Loucy (cell line): ENCODE results near the gene FUT7.

Experiments used
- H2AFZ ChIP-seq: fragments of 200-600 bp; sonication (generic); 2 replicates; pipeline ENCODE4 v1.6.0; 2016; ENCODE audit warnings: antibody characterized with exemption, mild to moderate bottlenecking, low read length, moderate library complexity
- H3F3A ChIP-seq: fragments of 200-600 bp; 2 replicates; pipeline ENCODE4 v1.6.0; 2016; ENCODE audit warnings: antibody characterized with exemption, low read depth, mild to moderate bottlenecking
- H3K27me3 ChIP-seq: fragments of 200-600 bp; sonication (generic); 2 replicates; pipeline ENCODE4 v1.6.1; 2014; ENCODE audit warnings: low read length, mild to moderate bottlenecking; ENCODE audit not compliant: insufficient read depth, poor library complexity, severe bottlenecking
- H3K36me3 ChIP-seq: fragments of 200-600 bp; sonication (generic); 2 replicates; pipeline ENCODE4 v1.6.1; 2016; ENCODE audit warnings: low read length; ENCODE audit not compliant: insufficient read depth
- H3K4me1 ChIP-seq: fragments of 200-600 bp; sonication (generic); 2 replicates; pipeline ENCODE4 v1.5.1; 2014; ENCODE audit warnings: low read length, mild to moderate bottlenecking; ENCODE audit not compliant: insufficient read depth, poor library complexity, severe bottlenecking
- H3K4me2 ChIP-seq: fragments of 200-600 bp; sonication (generic); 2 replicates; pipeline ENCODE4 v1.6.0; 2014; ENCODE audit warnings: antibody characterized with exemption, low read length, low read depth, mild to moderate bottlenecking; ENCODE audit not compliant: poor library complexity, severe bottlenecking
- H3K4me3 ChIP-seq: fragments of 200-600 bp; sonication (generic); 2 replicates; pipeline ENCODE4 v1.5.1; 2014; ENCODE audit warnings: low read length, mild to moderate bottlenecking, mixed read lengths; ENCODE audit not compliant: poor library complexity, severe bottlenecking
- H3K79me2 ChIP-seq: fragments of 200-600 bp; sonication (generic); 2 replicates; pipeline ENCODE4 v1.6.1; 2014; ENCODE audit warnings: low read length; ENCODE audit not compliant: insufficient read depth
- H3K9ac ChIP-seq: fragments of 200-600 bp; sonication (generic); 2 replicates; pipeline ENCODE4 v1.6.0; 2014; ENCODE audit warnings: mild to moderate bottlenecking, low read depth, low read length, moderate library complexity; ENCODE audit not compliant: poor library complexity, severe bottlenecking
- H3K9me2 ChIP-seq: fragments of 200-600 bp; sonication (generic); replicated peaks from 2 replicates; pipeline ENCODE4 v1.6.1; 2016; ENCODE audit warnings: low read depth, low read length, mixed read lengths
- H3K9me3 ChIP-seq: fragments of 200-600 bp; sonication (generic); 2 replicates; pipeline ENCODE4 v1.6.1; 2014; ENCODE audit warnings: mild to moderate bottlenecking, antibody characterized with exemption, low read length, low read depth; ENCODE audit not compliant: insufficient read depth
- H4K20me1 ChIP-seq: fragments of 200-600 bp; sonication (generic); 2 replicates; pipeline ENCODE4 v1.6.0; 2014; ENCODE audit warnings: antibody characterized with exemption, low read length, mild to moderate bottlenecking; ENCODE audit not compliant: insufficient read depth, poor library complexity, severe bottlenecking
- CTCF ChIP-seq: fragments of 200-600 bp; sonication (generic); conservative IDR thresholded peaks from 2 replicates; pipeline ENCODE4 v1.5.1; 2014; ENCODE audit warnings: mild to moderate bottlenecking, antibody characterized with exemption, low read length
- EZH2phosphoT487 ChIP-seq: fragments of 200-600 bp; IDR thresholded peaks from 2 replicates; pipeline ENCODE4 v1.6.1; 2018; ENCODE audit warnings: antibody characterized with exemption, mild to moderate bottlenecking, moderate library complexity, borderline replicate concordance

The FUT7 gene

GRCh38 chr9:137073992-137074399 lies 42.1 kb upstream of the FUT7 start:
- Histone ChIP-seq H3K9me3 (no peaks in the 10 kb centered on the region), H2AFZ (no peak overlapping the region), H3K4me2 (no peak overlapping the region), H3K4me1 (peaks cover 10% of the 10 kb centered on the region), H3K36me3 (no peaks in the 10 kb centered on the region), H3K79me2 (peaks cover 30% of the 10 kb centered on the region), H3F3A (no peaks in the 10 kb centered on the region), H3K4me3 (no peak overlapping the region), H3K9ac (no peak overlapping the region), H3K27me3 (no peaks in the 10 kb centered on the region), H4K20me1 (peaks cover 12% of the 10 kb centered on the region), H3K9me2 (no peaks in the 10 kb centered on the region)
- TF ChIP-seq EZH2phosphoT487 (no peak), CTCF (no peak)

- Histone ChIP-seq H2AFZ (peak overlapping the region; percentile 67; the same call in 1 of the 2 replicates), H3F3A (0 out of 2 replicates have a peak, but pooled peaks cover 3% of the 10 kb centered on the region), H3K9ac (peak overlapping the region; percentile 93), H3K9me3 (no peaks in the 10 kb centered on the region), H3K79me2 (peaks cover 51% of the 10 kb centered on the region), H3K4me3 (peak overlapping the region; percentile 87), H3K36me3 (no peaks in the 10 kb centered on the region), H3K4me1 (peaks cover 24% of the 10 kb centered on the region), H3K27me3 (no peaks in the 10 kb centered on the region), H4K20me1 (peaks cover 29% of the 10 kb centered on the region), H3K9me2 (no peaks in the 10 kb centered on the region), H3K4me2 (peak overlapping the region; percentile 98)
- TF ChIP-seq CTCF (no peak), EZH2phosphoT487 (no peak)
These were observed 39.4 kb upstream of the FUT7 start for GRCh38 chr9:137071282-137071681.

- Histone ChIP-seq H3K27me3 (no peaks in the 10 kb centered on the region), H2AFZ (peak overlapping the region; percentile 67; the same call in 1 of the 2 replicates), H3K9me3 (no peaks in the 10 kb centered on the region), H3K36me3 (no peaks in the 10 kb centered on the region), H3K4me2 (peak overlapping the region; percentile 98), H3K9ac (peak overlapping the region; percentile 93), H3K79me2 (peaks cover 54% of the 10 kb centered on the region), H3K4me1 (peaks cover 24% of the 10 kb centered on the region), H3K9me2 (no peaks in the 10 kb centered on the region), H3K4me3 (peak overlapping the region; percentile 87), H4K20me1 (peaks cover 33% of the 10 kb centered on the region), H3F3A (0 out of 2 replicates have a peak, but pooled peaks cover 3% of the 10 kb centered on the region)
- no peak for TF ChIP-seq EZH2phosphoT487
These were observed 39.0 kb upstream of the FUT7 start for GRCh38 chr9:137070906-137071275.
